WTC11 (cell line): ENCODE data around the gene GPER1. TPM values are rescaled to one million over a fixed set of nuclear protein-coding genes. Genes with fewer than 3 reads are reported as not detected.
A peak's percentile ranks its signal among the peaks of the same experiment; 100 is the strongest.

Experiments
- ATAC-seq: fragments of 200-7000 bp; cut with Tn5 transposase; 2 replicates; pipeline ENCODE4 v1.10.0; 2021; ENCODE audit warnings: mild to moderate bottlenecking, moderate library complexity
- CTCF ChIA-PET: fragments of 300-600 bp; sonication (Branson Sonifier 250); formaldehyde crosslinking; loops from one replicate; lab custom pipeline; 2021; ENCODE audit warnings: antibody characterized with exemption; lab: Charles Lee
- POLR2A ChIA-PET: fragments of 350-600 bp; sonication (Branson Sonifier 250); formaldehyde crosslinking; loops from one replicate; lab custom pipeline; 2021; ENCODE audit warnings: antibody characterized with exemption; lab: Charles Lee
- DNase-seq: peaks from one replicate; pipeline ENCODE4 v3.0.0; 2021; ENCODE audit warnings: low spot score
- H3K27ac Mint-ChIP-seq: 2 replicates; pipeline ENCODE4 v1.8.0; 2021; ENCODE audit warnings: mixed read lengths
- H3K27me3 Mint-ChIP-seq: 2 replicates; pipeline ENCODE4 v1.8.0; 2021; ENCODE audit warnings: low read depth, mild to moderate bottlenecking, moderate library complexity, mixed read lengths
- H3K36me3 Mint-ChIP-seq: 2 replicates; pipeline ENCODE4 v1.8.0; 2021; ENCODE audit warnings: mixed read lengths
- H3K4me1 Mint-ChIP-seq: 2 replicates; pipeline ENCODE4 v1.8.0; 2022; ENCODE audit warnings: mixed read lengths
- H3K4me3 Mint-ChIP-seq: 2 replicates; pipeline ENCODE4 v1.8.0; 2021; ENCODE audit warnings: mild to moderate bottlenecking, moderate library complexity, mixed read lengths
- H3K9me3 Mint-ChIP-seq: 2 replicates; pipeline ENCODE4 v1.8.0; 2021; ENCODE audit warnings: mixed read lengths
- CBFB ChIP-seq: sonication (generic); formaldehyde crosslinking; IDR thresholded peaks from 2 replicates; pipeline ENCODE4 v1.8.1; 2022; ENCODE audit warnings: mild to moderate bottlenecking, low read depth, missing genetic modification reagents
- ESRRA ChIP-seq: sonication (generic); formaldehyde crosslinking; IDR thresholded peaks from 2 replicates; pipeline ENCODE4 v1.8.1; 2022; ENCODE audit warnings: mild to moderate bottlenecking, missing genetic modification reagents, borderline replicate concordance
- FOXJ3 ChIP-seq: sonication (generic); formaldehyde crosslinking; IDR thresholded peaks from 2 replicates; pipeline ENCODE4 v1.9.0; 2021; ENCODE audit warnings: missing genetic modification reagents, mild to moderate bottlenecking, borderline replicate concordance
- HMGA2 ChIP-seq: fragments of 250-450 bp; sonication (Bioruptor Pico); IDR thresholded peaks from 2 replicates; pipeline ENCODE4 v1.4.0; 2021; ENCODE audit warnings: mild to moderate bottlenecking, moderate library complexity
- IRF2 ChIP-seq: sonication (generic); formaldehyde crosslinking; IDR thresholded peaks from 2 replicates; pipeline ENCODE4 v1.8.0; 2022; ENCODE audit warnings: low read depth, missing genetic modification reagents, borderline replicate concordance
- NFYB ChIP-seq: sonication (generic); formaldehyde crosslinking; conservative IDR thresholded peaks from 2 replicates; pipeline ENCODE4 v1.8.0; 2022; ENCODE audit warnings: low read depth, missing genetic modification reagents
- NR1H2 ChIP-seq: sonication (generic); formaldehyde crosslinking; IDR thresholded peaks from 2 replicates; pipeline ENCODE4 v1.9.0; 2021; ENCODE audit warnings: mild to moderate bottlenecking, moderate library complexity, missing genetic modification reagents
- NR3C1 ChIP-seq: sonication (generic); formaldehyde crosslinking; conservative IDR thresholded peaks from 2 replicates; pipeline ENCODE4 v1.8.1; 2023; ENCODE audit warnings: low read depth, mild to moderate bottlenecking, missing genetic modification reagents
- OVOL2 ChIP-seq: fragments of 250-450 bp; sonication (Bioruptor Pico); IDR thresholded peaks from 2 replicates; pipeline ENCODE4 v1.9.0; 2021; ENCODE audit warnings: mild to moderate bottlenecking, borderline replicate concordance
- ZNF121 ChIP-seq: sonication (generic); formaldehyde crosslinking; IDR thresholded peaks from 2 replicates; pipeline ENCODE4 v1.8.0; 2023; ENCODE audit warnings: missing genetic modification reagents
- ZNF232 ChIP-seq: sonication (generic); formaldehyde crosslinking; IDR thresholded peaks from 2 replicates; pipeline ENCODE4 v1.8.0; 2022; ENCODE audit warnings: mild to moderate bottlenecking, missing genetic modification reagents
- ZNF317 ChIP-seq: sonication (generic); formaldehyde crosslinking; IDR thresholded peaks from 2 replicates; pipeline ENCODE4 v1.8.1; 2023; ENCODE audit warnings: low read depth, mild to moderate bottlenecking, moderate library complexity, missing genetic modification reagents, borderline replicate concordance
- ZNF423 ChIP-seq: fragments of 250-450 bp; sonication (Bioruptor Pico); IDR thresholded peaks from 2 replicates; pipeline ENCODE4 v2.1.2; 2022; ENCODE audit warnings: mild to moderate bottlenecking, moderate library complexity
- total RNA-seq: library from RNA; stranded (reverse); gene quantifications from 3 replicates; pipeline ENCODE4 v1.2.3, GENCODE V29; 2021
- TF ChIP-seq, protein P1 (sequence below): sonication (generic); formaldehyde crosslinking; IDR thresholded peaks from 2 replicates; pipeline ENCODE4 v1.8.1; 2023; ENCODE audit warnings: mild to moderate bottlenecking, missing genetic modification reagents, borderline replicate concordance
- TF ChIP-seq, protein P2 (sequence below): sonication (generic); formaldehyde crosslinking; IDR thresholded peaks from 2 replicates; pipeline ENCODE4 v1.8.1; 2023; ENCODE audit warnings: mild to moderate bottlenecking, missing genetic modification reagents, moderate library complexity
- TF ChIP-seq, protein P3 (sequence below): fragments of 250-450 bp; sonication (Bioruptor Pico); IDR thresholded peaks from 2 replicates; pipeline ENCODE4 v1.8.0; 2021; ENCODE audit warnings: mild to moderate bottlenecking

The GPER1 gene
- total RNA-seq, 1 experiment from 2014 or later = 0.28 TPM

DNA sequence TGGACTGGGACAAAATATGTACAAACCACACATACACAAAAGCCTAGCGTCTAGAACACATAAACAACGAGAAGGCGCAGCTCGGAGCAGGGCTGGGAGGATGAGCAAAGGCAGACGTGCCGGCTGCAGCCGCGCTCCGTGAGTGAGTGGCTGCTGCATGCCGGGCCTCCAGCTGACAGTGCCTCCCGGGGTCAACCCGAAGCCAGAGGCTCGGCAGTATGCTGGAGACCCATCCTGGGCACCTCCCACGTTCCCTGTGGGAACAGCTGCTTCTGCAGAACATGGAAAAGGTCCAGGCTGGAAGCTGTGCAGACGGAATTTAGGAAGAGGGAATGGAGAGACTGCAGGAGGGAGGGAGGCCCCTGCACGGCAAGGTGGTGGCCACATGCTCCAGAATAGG lies 47.1 kb upstream of the GPER1 start:
- DNase-seq = no peak
- ChIA-PET CTCF (interaction anchor here (1.6 to 1.7 kb wide), 2 partner anchors 25 to 47 kb away, joined by 6 to 11 read pairs; no protein-coding TSS in a partner anchor), POLR2A (no interaction called here)
- no peak overlapping the region for H3K4me3 Mint-ChIP-seq
- peak overlapping the region; percentile 84 for H3K27ac Mint-ChIP-seq
- no peak for ATAC-seq
- peaks cover 5% of the 10 kb centered on the region for H3K36me3 Mint-ChIP-seq
- peaks cover 25% of the 10 kb centered on the region for H3K4me1 Mint-ChIP-seq
- H3K9me3 Mint-ChIP-seq = no peaks in the 10 kb centered on the region; the same call in 1 of the 2 replicates
- no peaks in the 10 kb centered on the region for H3K27me3 Mint-ChIP-seq
- no peak for TF ChIP-seq ZNF423 (CRISPR knock-in tag)

DNA sequence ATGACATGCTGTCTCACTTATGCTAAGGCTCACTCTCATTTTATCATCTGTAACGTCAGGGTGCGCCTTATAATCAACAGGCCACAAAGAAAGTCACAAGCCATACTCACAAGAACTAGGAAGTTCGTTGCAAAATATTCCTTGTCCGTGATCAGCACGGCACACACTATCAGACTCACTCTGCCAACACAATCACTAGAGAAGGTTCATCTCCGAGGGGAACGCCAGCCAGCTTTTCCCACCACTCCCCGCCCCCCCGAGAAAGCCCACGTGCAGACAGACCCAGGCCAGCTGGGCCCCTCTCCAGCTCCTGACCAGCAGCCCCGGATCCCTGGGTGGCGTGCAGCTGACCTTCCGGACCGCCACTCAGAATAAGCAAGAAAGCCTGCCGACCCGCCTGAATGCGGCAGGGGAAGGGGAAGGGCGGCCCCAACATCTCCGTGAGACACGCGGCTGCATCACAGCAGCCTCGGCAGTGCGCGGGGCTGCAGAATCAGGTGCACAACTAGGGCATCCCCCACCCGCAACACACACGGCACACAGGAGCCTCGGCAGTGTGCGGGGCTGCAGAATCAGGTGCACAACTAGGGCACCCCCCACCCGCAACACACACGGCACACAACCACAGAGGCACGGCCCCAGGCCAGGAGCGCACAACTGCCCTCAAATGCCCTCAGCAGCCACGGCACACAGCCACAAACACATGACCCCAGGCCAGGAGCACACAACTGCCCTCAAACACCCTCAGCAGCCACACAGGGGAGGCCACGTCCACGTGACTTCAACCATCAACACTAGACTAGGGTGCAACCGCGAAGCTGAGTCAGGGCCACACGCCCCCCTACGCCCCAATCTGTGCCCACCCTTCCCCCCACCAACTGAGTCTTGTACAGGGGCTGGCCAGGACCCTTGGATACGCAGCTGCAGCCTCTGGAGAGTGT lies 46.1 kb upstream of the GPER1 start:
- ATAC-seq = no peak
- Mint-ChIP-seq H3K4me1 (peaks cover 25% of the 10 kb centered on the region), H3K36me3 (no peaks in the 10 kb centered on the region), H3K4me3 (no peak overlapping the region), H3K27me3 (no peaks in the 10 kb centered on the region), H3K27ac (peak overlapping the region; percentile 92), H3K9me3 (no peaks in the 10 kb centered on the region)
- ChIA-PET POLR2A (no interaction called here), CTCF (interaction anchor here (1.2 to 5.0 kb wide), 5 partner anchors 16 to 48 kb away, joined by 3 to 48 read pairs (median 11); no protein-coding TSS in a partner anchor)
- no peak for DNase-seq
- TF ChIP-seq, protein P1, sequence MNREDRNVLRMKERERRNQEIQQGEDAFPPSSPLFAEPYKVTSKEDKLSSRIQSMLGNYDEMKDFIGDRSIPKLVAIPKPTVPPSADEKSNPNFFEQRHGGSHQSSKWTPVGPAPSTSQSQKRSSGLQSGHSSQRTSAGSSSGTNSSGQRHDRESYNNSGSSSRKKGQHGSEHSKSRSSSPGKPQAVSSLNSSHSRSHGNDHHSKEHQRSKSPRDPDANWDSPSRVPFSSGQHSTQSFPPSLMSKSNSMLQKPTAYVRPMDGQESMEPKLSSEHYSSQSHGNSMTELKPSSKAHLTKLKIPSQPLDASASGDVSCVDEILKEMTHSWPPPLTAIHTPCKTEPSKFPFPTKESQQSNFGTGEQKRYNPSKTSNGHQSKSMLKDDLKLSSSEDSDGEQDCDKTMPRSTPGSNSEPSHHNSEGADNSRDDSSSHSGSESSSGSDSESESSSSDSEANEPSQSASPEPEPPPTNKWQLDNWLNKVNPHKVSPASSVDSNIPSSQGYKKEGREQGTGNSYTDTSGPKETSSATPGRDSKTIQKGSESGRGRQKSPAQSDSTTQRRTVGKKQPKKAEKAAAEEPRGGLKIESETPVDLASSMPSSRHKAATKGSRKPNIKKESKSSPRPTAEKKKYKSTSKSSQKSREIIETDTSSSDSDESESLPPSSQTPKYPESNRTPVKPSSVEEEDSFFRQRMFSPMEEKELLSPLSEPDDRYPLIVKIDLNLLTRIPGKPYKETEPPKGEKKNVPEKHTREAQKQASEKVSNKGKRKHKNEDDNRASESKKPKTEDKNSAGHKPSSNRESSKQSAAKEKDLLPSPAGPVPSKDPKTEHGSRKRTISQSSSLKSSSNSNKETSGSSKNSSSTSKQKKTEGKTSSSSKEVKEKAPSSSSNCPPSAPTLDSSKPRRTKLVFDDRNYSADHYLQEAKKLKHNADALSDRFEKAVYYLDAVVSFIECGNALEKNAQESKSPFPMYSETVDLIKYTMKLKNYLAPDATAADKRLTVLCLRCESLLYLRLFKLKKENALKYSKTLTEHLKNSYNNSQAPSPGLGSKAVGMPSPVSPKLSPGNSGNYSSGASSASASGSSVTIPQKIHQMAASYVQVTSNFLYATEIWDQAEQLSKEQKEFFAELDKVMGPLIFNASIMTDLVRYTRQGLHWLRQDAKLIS (CRISPR knock-in tag) = no peak
- TF ChIP-seq ZNF423 (CRISPR knock-in tag) (no peak), NFYB (CRISPR knock-in tag) (no peak), HMGA2 (CRISPR knock-in tag) (no peak), ZNF121 (CRISPR knock-in tag) (no peak), NR1H2 (CRISPR knock-in tag) (no peak), FOXJ3 (CRISPR knock-in tag) (no peak), IRF2 (CRISPR knock-in tag) (no peak), ZNF317 (CRISPR knock-in tag) (no peak), NR3C1 (no peak), CBFB (CRISPR knock-in tag) (no peak), ESRRA (CRISPR knock-in tag) (no peak), OVOL2 (CRISPR knock-in tag) (no peak), ZNF232 (CRISPR knock-in tag) (no peak)
- TF ChIP-seq, protein P2, sequence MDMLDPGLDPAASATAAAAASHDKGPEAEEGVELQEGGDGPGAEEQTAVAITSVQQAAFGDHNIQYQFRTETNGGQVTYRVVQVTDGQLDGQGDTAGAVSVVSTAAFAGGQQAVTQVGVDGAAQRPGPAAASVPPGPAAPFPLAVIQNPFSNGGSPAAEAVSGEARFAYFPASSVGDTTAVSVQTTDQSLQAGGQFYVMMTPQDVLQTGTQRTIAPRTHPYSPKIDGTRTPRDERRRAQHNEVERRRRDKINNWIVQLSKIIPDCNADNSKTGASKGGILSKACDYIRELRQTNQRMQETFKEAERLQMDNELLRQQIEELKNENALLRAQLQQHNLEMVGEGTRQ = no peak
- TF ChIP-seq, protein P3, sequence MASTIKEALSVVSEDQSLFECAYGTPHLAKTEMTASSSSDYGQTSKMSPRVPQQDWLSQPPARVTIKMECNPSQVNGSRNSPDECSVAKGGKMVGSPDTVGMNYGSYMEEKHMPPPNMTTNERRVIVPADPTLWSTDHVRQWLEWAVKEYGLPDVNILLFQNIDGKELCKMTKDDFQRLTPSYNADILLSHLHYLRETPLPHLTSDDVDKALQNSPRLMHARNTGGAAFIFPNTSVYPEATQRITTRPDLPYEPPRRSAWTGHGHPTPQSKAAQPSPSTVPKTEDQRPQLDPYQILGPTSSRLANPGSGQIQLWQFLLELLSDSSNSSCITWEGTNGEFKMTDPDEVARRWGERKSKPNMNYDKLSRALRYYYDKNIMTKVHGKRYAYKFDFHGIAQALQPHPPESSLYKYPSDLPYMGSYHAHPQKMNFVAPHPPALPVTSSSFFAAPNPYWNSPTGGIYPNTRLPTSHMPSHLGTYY = no peak
